Measurements from ENCODE around the gene RAPH1.
A peak's percentile ranks its signal among the peaks of the same experiment; 100 is the strongest.

The RAPH1 gene

DNA sequence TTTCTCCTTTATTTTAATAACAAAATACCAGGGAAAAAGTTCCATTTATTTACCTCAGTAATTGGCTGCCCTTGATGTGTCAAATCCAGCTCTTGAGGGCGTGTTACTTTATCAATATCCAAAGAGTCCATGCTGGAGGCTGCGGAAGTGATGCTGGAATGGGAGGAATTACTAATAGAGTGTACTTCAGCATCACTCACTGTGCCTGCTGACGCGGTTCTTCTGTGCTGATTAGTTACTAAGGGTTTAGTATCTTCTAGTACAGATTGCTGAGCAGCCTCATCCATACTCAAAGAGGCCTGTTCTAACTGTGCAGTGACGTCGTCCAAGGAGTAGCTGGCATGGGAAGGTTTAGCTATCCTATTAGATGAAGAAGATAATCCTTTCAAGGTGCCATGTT, 45.6 kb downstream of the RAPH1 start:
- DNase-seq (ENCODE audit: low read depth) = no peak

DNA sequence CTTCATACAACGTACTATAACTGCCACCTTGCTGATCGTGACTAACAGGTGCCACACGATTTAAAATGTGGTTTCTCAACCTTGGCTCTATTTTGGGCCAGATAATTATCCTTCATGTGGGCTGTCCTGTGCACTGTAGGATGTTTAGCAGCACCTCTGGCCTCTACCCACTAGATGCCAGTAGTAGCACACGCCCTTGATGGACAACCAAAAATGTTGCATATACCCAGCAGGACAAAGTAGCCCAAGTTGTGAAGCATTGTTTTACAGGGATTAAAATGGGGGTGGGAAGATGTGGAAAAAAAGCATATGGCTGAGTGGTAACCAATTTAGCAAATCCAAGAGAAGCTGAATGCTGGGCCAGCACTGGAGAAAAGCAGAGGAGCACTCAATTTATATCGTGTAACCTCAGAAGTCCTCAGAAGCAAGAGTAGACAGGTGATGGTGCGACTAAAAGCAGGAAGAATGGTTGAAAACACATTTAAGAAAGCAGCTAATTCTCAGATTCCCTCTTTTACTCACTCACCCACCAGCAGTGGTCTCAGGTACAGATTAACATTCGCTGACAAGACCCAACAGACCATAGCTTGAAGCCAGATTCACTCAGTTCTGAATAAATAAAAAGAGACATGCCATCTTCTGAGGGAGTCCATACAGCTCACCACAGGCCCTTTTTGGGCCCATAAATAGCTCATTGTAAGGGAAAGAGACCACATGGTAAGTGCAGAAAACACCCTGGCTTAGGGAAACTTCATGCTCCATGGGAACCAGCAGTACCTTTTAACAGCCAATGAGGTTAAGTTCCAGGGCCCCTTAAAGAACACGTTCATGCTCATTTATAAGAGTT, 50.6 kb downstream of the RAPH1 start:
- peak; percentile 31 for DNase-seq (ENCODE audit: low read depth)

GRCh38 chr2:203480623-203481022, 54.5 kb downstream of the RAPH1 start:
- no peak for DNase-seq (ENCODE audit: low read depth)

DNA sequence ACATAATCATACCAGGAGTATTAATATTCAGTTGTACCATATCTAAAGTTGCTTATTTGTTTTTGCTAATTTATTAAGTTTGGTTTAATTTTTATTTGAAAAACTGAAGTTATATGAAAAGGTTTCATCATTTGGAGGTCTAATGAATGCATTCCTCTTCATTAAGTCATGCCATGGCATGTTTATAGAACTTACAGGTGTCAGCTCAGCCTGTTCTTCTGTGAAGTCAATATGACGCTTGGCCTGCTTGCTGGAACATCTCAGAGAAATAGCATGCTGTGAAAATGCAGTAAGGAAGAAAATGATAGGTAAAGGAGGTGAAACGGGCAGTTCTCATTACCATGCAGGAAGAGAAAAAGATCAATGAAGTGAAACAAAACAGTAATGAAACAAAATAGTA, 58.2 kb downstream of the RAPH1 start:
- DNase-seq (ENCODE audit: low read depth) = no peak

GRCh38 chr2:203471323-203471722, 63.8 kb downstream of the RAPH1 start:
- DNase-seq (ENCODE audit: low read depth) = no peak

GRCh38 chr2:203470371-203470770, 64.7 kb downstream of the RAPH1 start:
- DNase-seq (ENCODE audit: low read depth) = no peak

- DNase-seq (ENCODE audit: low read depth) = no peak
Observed at GRCh38 chr2:203469546-203469945, 65.6 kb downstream of the RAPH1 start.

DNA sequence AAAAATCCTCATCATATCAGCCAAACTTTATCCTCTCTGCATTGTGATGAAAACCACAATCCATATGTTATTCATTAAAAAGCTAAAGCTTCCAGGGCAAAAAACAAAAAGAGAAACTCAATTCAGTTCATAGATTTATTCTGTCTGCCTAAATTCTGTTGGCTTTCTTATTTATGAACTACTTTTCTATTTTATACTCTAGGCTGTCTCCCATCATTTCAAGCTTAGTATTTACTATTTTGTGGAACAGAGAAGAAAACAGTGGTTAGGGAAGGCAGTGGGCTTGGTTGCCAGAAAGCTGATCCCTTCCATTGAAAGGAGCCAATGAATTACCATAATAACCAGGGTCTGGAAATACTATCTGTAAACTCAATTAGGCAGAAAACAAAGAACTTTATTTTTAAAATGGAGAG, 71.8 kb downstream of the RAPH1 start:
- DNase-seq (ENCODE audit: low read depth) = no peak

- DNase-seq (ENCODE audit: low read depth) = no peak
Observed at GRCh38 chr2:203462308-203462707, 72.8 kb downstream of the RAPH1 start.

GRCh38 chr2:203461746-203462145, 73.4 kb downstream of the RAPH1 start:
- DNase-seq (ENCODE audit: low read depth) = no peak

- no peak for DNase-seq (ENCODE audit: low read depth)
Observed at GRCh38 chr2:203455209-203455608, 79.9 kb downstream of the RAPH1 start.

DNA sequence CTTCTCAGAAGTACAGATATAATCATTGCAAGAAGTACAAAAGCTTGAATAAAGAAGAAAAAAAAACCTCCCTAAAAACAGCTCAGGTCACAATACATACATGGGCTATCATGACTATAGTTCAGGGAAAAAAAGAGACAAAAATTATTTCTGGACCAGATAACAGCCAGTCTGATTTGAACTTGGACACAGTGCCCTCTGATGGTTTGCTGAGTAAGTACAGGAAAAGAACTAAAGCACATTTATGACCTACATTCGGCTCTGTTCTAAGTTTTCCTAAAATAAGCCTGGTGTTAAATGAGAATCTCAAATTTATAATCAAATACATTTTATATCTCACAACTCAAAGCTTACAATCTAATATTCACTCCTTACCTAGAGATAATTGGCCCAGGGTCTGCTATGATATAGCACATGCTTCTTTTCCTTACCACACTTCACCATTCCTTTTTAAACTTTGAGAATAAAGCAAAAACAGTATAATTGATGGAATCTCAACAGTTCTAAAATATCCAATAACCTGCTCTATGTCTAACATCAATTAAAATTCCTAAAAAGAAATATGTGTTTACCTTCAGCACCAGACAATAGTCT, 81.1 kb downstream of the RAPH1 start:
- DNase-seq (ENCODE audit: low read depth) = peak; percentile 3

GRCh38 chr2:203451689-203452088, 83.4 kb downstream of the RAPH1 start:
- no peak for DNase-seq (ENCODE audit: low read depth)

DNA sequence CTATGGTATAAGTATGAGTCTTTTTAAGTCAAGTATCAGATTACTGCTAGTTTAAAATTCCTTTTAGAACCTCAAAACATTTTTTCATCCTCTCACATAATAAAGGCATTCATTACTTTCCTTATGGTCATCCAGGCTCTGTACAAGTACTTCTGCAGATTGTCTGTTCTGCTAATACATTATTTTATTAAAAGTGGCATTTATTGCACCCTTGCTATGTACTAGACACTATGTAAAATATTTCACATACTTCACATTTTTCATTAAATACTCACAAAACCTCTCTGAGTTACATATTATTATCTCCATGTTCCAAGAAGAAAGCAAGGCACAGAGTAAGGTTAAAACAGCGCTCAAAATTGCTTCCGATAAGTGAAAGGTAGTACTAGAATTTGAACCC, 84.1 kb downstream of the RAPH1 start:
- no peak for DNase-seq (ENCODE audit: low read depth)

GRCh38 chr2:203450561-203450960, 84.5 kb downstream of the RAPH1 start:
- no peak for DNase-seq (ENCODE audit: low read depth)

DNA sequence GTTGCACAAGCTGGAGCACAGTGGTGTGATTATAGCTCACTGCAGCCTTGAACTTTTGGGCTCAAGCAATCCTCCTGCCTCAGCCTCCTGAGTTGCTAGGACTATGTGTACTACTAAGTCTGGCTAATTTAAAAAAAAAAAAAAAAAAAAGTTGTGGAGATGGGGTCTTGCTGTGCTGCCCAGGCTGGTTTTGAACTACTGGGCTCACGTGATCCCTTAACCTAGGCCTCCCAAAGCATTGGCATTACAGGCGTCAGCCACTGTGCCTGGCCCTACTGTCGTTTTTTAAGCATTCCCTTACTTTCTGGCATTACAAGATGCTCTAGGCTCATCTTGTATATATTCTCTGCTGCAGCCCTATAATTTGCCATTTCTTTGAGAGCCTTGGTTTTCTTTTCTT, 88.3 kb downstream of the RAPH1 start:
- no peak for DNase-seq (ENCODE audit: low read depth)

DNA sequence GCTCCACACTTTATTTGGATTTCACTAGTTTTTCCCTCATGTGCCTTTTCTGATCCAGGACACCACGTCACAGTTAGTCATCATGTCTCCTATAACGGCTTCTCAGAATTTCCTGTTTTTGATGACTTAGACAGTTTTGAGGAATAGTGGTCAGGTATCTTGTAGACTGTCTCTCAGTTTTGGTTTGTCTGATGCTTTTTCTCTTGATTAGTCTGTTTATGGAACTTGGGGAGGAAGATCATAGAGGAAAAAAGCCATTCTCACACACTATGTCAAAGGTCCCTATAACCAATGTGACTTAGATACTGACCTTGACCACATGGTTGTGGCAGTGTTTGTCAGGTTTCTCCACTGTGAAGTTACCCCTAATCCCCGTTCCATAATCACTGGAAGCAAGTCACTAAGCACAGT, 89.0 kb downstream of the RAPH1 start:
- no peak for DNase-seq (ENCODE audit: low read depth)

GRCh38 chr2:203444738-203445137, 90.4 kb downstream of the RAPH1 start:
- no peak for DNase-seq (ENCODE audit: low read depth)

- DNase-seq (ENCODE audit: low read depth) = no peak
Observed at GRCh38 chr2:203442463-203442862, 92.6 kb downstream of the RAPH1 start.

DNA sequence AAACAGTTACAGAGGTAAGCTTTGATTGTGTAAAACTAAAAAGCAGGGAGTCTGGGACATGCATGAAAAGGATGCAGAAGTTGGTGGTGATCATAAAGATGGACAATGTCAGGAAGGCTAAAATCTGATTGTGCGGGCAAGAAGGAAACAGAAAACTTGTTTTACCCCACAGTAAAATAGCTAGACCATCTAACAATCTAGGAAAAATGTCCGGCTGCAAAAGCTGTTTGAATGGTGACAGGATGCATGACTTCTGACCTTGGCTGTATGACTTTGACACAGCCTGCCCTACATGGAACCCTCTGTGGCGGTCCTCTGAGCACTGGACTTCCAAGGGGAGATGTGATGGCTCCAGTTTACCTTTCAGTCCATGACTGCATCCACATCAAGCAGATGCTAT, 93.6 kb downstream of the RAPH1 start:
- DNase-seq (ENCODE audit: low read depth) = no peak

DNA sequence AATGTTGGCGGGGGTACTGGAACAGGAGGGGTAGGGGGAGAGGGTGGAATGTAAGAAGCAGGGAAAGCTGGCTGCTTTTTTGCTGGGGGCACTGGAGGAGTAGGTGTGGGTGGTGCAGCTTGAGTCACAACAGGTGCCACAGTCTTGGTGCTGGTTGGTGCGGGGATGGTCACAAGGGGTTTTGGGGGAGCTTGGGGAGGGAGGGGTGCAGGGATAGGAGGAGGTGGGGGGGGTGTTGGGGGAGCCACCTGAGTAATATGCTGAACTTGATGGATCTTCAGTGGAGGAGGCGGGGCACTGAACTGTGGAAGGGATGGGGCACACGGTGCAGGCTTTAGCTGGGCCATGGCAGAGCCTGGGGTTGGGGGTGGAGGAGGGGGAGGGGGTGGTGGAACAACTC, 94.4 kb downstream of the RAPH1 start:
- no peak for DNase-seq (ENCODE audit: low read depth)

- no peak for DNase-seq (ENCODE audit: low read depth)
Observed at GRCh38 chr2:203438528-203438927, 96.6 kb downstream of the RAPH1 start.

- no peak for DNase-seq (ENCODE audit: low read depth)
Observed at GRCh38 chr2:203437511-203437910, 97.6 kb downstream of the RAPH1 start.

DNA sequence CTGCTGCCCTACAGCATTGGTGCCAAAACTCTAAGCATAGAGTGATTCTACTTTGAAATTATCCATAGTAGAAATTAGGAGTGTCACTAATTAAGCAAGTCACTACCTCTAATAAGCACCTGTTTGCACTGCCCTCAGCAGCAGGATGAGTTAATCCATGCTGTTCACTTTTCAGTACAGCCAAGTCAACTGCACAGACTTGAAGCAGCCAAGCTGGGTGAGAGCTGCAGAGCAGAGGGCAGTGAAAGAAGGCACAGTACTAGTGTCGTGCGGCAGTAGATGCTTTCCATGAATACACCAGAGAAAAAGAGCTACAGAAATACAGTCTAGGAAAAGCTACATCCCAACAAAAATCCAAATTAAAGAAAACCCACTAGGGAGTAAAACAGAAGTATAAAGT, 98.6 kb downstream of the RAPH1 start:
- no peak for DNase-seq (ENCODE audit: low read depth)
